ENCODE results near the gene ANKRD11.
A peak's percentile ranks its signal among the peaks of the same experiment; 100 is the strongest.

The ANKRD11 gene

GRCh38 chr16:89406277-89406888, 84.0 kb downstream of the ANKRD11 start:
- TF ChIP-seq POU2F2 (IDR thresholded peaks at IDR 0.05; ENCODE audit: low read depth, low read length) (no peak), POLR2AphosphoS5 (IDR thresholded peaks at IDR 0.05; ENCODE audit: low read depth, low read length) (0 out of 2 replicates have a peak, but pooled peaks have one; percentile 26)
- FAIRE-seq (no peak), DNase-seq (ENCODE audit: insufficient read length, low spot score) (no peak)

GRCh38 chr16:89404561-89404960, 85.8 kb downstream of the ANKRD11 start:
- DNase-seq (ENCODE audit: insufficient read length, low spot score) (no peak), FAIRE-seq (no peak)
- TF ChIP-seq POU2F2 (IDR thresholded peaks at IDR 0.05; ENCODE audit: low read depth, low read length) (no peak), SPI1 (IDR thresholded peaks at IDR 0.05; ENCODE audit: low read depth, low read length) (no peak), PAX5 (IDR thresholded peaks at IDR 0.05; ENCODE audit: insufficient read depth, low read length, severe bottlenecking) (no peak), TAF1 (IDR thresholded peaks at IDR 0.05; ENCODE audit: low read depth, low read length) (no peak), POLR2AphosphoS5 (IDR thresholded peaks at IDR 0.05; ENCODE audit: low read depth, low read length) (no peak), POLR2A (IDR thresholded peaks at IDR 0.05; ENCODE audit: low read depth, low read length) (no peak)

- DNase-seq (ENCODE audit: insufficient read length, low spot score), result no peak
- TF ChIP-seq POLR2A (IDR thresholded peaks at IDR 0.05; ENCODE audit: low read depth, low read length), result no peak
- TF ChIP-seq POLR2AphosphoS5 (IDR thresholded peaks at IDR 0.05; ENCODE audit: low read depth, low read length), result no peak
- no peak for TF ChIP-seq PAX5 (IDR thresholded peaks at IDR 0.05; ENCODE audit: insufficient read depth, low read length, severe bottlenecking)
- no peak for TF ChIP-seq TAF1 (IDR thresholded peaks at IDR 0.05; ENCODE audit: low read depth, low read length)
- no peak for TF ChIP-seq SPI1 (IDR thresholded peaks at IDR 0.05; ENCODE audit: low read depth, low read length)
- no peak for TF ChIP-seq POU2F2 (IDR thresholded peaks at IDR 0.05; ENCODE audit: low read depth, low read length)
Measured at GRCh38 chr16:89402962-89403361, 87.4 kb downstream of the ANKRD11 start.

GRCh38 chr16:89401641-89402445, 88.5 kb downstream of the ANKRD11 start:
- TF ChIP-seq POLR2A (IDR thresholded peaks at IDR 0.05; ENCODE audit: low read depth, low read length) (no peak), SPI1 (IDR thresholded peaks at IDR 0.05; ENCODE audit: low read depth, low read length) (no peak), POU2F2 (IDR thresholded peaks at IDR 0.05; ENCODE audit: low read depth, low read length) (no peak), POLR2AphosphoS5 (IDR thresholded peaks at IDR 0.05; ENCODE audit: low read depth, low read length) (no peak), TAF1 (IDR thresholded peaks at IDR 0.05; ENCODE audit: low read depth, low read length) (no peak), PAX5 (IDR thresholded peaks at IDR 0.05; ENCODE audit: insufficient read depth, low read length, severe bottlenecking) (no peak)
- no peak for DNase-seq (ENCODE audit: insufficient read length, low spot score)
- no peak for FAIRE-seq

More at GRCh38 chr16:89402962-89403361, 87.4 kb downstream of the ANKRD11 start:
- peak; percentile 13 for FAIRE-seq

- TF ChIP-seq POU2F2 (IDR thresholded peaks at IDR 0.05; ENCODE audit: low read depth, low read length) (no peak), PAX5 (IDR thresholded peaks at IDR 0.05; ENCODE audit: insufficient read depth, low read length, severe bottlenecking) (no peak), SPI1 (IDR thresholded peaks at IDR 0.05; ENCODE audit: low read depth, low read length) (no peak), POLR2AphosphoS5 (IDR thresholded peaks at IDR 0.05; ENCODE audit: low read depth, low read length) (no peak), TAF1 (IDR thresholded peaks at IDR 0.05; ENCODE audit: low read depth, low read length) (no peak), POLR2A (IDR thresholded peaks at IDR 0.05; ENCODE audit: low read depth, low read length) (no peak)
- FAIRE-seq (no peak), DNase-seq (ENCODE audit: insufficient read length, low spot score) (no peak)
Measured at GRCh38 chr16:89401205-89401604, 89.2 kb downstream of the ANKRD11 start.

- no peak for FAIRE-seq
Measured at GRCh38 chr16:89400740-89401139, 89.6 kb downstream of the ANKRD11 start.

GRCh38 chr16:89398924-89399323, 91.4 kb downstream of the ANKRD11 start:
- DNase-seq (ENCODE audit: insufficient read length, low spot score) (no peak), FAIRE-seq (no peak)
- TF ChIP-seq POLR2AphosphoS5 (IDR thresholded peaks at IDR 0.05; ENCODE audit: low read depth, low read length) (0 out of 2 replicates have a peak, but pooled peaks have one; percentile 5), POU2F2 (IDR thresholded peaks at IDR 0.05; ENCODE audit: low read depth, low read length) (no peak)

More at GRCh38 chr16:89400740-89401139, 89.6 kb downstream of the ANKRD11 start:
- TF ChIP-seq POLR2AphosphoS5 (IDR thresholded peaks at IDR 0.05; ENCODE audit: low read depth, low read length), result no peak
- no peak for TF ChIP-seq POU2F2 (IDR thresholded peaks at IDR 0.05; ENCODE audit: low read depth, low read length)
- TF ChIP-seq SPI1 (IDR thresholded peaks at IDR 0.05; ENCODE audit: low read depth, low read length), result no peak
- no peak for TF ChIP-seq PAX5 (IDR thresholded peaks at IDR 0.05; ENCODE audit: insufficient read depth, low read length, severe bottlenecking)
- TF ChIP-seq TAF1 (IDR thresholded peaks at IDR 0.05; ENCODE audit: low read depth, low read length), result no peak
- no peak for TF ChIP-seq POLR2A (IDR thresholded peaks at IDR 0.05; ENCODE audit: low read depth, low read length)
- no peak for DNase-seq (ENCODE audit: insufficient read length, low spot score)

GRCh38 chr16:89397331-89397861, 93.0 kb downstream of the ANKRD11 start:
- DNase-seq (ENCODE audit: insufficient read length, low spot score), result no peak
- TF ChIP-seq TAF1 (IDR thresholded peaks at IDR 0.05; ENCODE audit: low read depth, low read length), result no peak
- 0 out of 2 replicates have a peak, but pooled peaks have one; percentile 34 for TF ChIP-seq POLR2AphosphoS5 (IDR thresholded peaks at IDR 0.05; ENCODE audit: low read depth, low read length)
- no peak for TF ChIP-seq POU2F2 (IDR thresholded peaks at IDR 0.05; ENCODE audit: low read depth, low read length)
- TF ChIP-seq SPI1 (IDR thresholded peaks at IDR 0.05; ENCODE audit: low read depth, low read length), result no peak
- no peak for TF ChIP-seq PAX5 (IDR thresholded peaks at IDR 0.05; ENCODE audit: insufficient read depth, low read length, severe bottlenecking)
- no peak for TF ChIP-seq POLR2A (IDR thresholded peaks at IDR 0.05; ENCODE audit: low read depth, low read length)
- FAIRE-seq, result no peak

- FAIRE-seq (no peak), DNase-seq (ENCODE audit: insufficient read length, low spot score) (no peak)
- TF ChIP-seq PAX5 (IDR thresholded peaks at IDR 0.05; ENCODE audit: insufficient read depth, low read length, severe bottlenecking) (no peak), POLR2AphosphoS5 (IDR thresholded peaks at IDR 0.05; ENCODE audit: low read depth, low read length) (no peak), SPI1 (IDR thresholded peaks at IDR 0.05; ENCODE audit: low read depth, low read length) (no peak), POU2F2 (IDR thresholded peaks at IDR 0.05; ENCODE audit: low read depth, low read length) (no peak), POLR2A (IDR thresholded peaks at IDR 0.05; ENCODE audit: low read depth, low read length) (no peak), TAF1 (IDR thresholded peaks at IDR 0.05; ENCODE audit: low read depth, low read length) (no peak)
Measured at GRCh38 chr16:89396156-89396555, 94.2 kb downstream of the ANKRD11 start.
